Erythroblast (primary cell): ENCODE measurements around the gene ZNF446.

Experiments
- GATA1 ChIP-seq: IDR thresholded peaks from 2 replicates; pipeline ENCODE4 v1.6.1; 2011; ENCODE audit warnings: low read depth, mild to moderate bottlenecking, control low read depth, low read length, moderate library complexity
- POLR2A ChIP-seq: IDR thresholded peaks from 2 replicates; pipeline ENCODE4 v1.6.1; 2011; ENCODE audit warnings: mild to moderate bottlenecking, low read length

DNA sequence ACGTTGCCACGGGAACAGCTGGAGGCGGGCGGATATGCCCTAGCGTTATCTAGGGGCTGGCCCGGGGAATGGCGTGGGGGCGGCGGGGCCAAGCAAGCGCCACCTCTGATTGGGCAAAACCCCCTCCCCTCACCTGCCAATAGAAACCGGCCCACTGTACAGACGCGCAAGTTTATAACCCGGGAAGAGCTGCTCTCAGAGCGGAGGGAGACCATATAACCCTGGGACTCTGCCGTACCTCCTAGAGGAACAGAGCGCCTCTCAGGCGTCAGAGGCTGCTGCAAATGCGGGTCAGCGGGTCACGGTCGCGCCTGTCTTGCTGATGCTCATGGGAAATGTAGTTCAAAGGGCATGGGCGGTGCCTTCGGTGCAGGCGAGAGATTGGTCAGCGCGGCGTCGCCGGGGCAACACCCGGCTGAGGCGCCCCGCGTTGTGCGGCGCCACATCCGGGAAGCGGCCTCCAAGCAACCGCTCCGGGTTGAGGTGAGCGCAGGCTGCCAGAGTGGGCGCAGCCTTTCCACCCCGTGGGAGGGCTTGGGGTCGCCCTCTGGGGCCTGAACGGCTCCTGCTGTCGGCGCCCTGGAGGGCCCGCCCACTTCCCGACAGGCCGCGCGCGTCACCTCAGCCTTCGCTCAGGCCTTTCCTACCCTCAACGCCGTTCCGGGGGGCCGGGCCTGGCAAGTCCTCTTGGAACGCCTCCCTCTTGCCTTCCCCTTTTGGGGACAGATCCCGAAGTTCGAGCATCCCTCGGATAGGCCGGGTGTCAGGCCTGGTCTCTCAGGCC, at the start of gene ZNF446:
- TF ChIP-seq POLR2A (peak; percentile 84), GATA1 (no peak)
